Colonic mucosa (tissue), 4 donors: ENCODE results near the gene PPP1R1B. TPM values are rescaled to one million over a fixed set of nuclear protein-coding genes. Genes with fewer than 3 reads are reported as not detected.

Experiments
- DNase-seq: peaks from one replicate; pipeline ENCODE4 v3.0.0-alpha.2; 2020
- H3K27ac ChIP-seq: fragments of 200-600 bp; one replicate; pipeline ENCODE4 v1.8.0; 2021
- H3K27me3 ChIP-seq: fragments of 200-600 bp; one replicate; pipeline ENCODE4 v1.8.0; 2021
- H3K36me3 ChIP-seq: fragments of 200-600 bp; one replicate; pipeline ENCODE4 v1.8.0; 2021
- H3K4me1 ChIP-seq: fragments of 200-600 bp; one replicate; pipeline ENCODE4 v1.8.0; 2021; ENCODE audit warnings: mild to moderate bottlenecking
- H3K4me3 ChIP-seq: fragments of 200-600 bp; one replicate; pipeline ENCODE4 v1.8.0; 2021
- H3K9ac ChIP-seq, 2 donors: one replicate each; pipeline ENCODE4 v1.7.0; 2013; ENCODE audit warnings: control low read depth in 2 of 2, low read depth in 2 of 2, low read length in 2 of 2
- H3K9me3 ChIP-seq: fragments of 200-600 bp; one replicate; pipeline ENCODE4 v1.8.0; 2021
- CTCF ChIP-seq: fragments of 200-600 bp; IDR thresholded peaks from one replicate; pipeline ENCODE4 v1.8.0; 2022; ENCODE audit warnings: antibody characterized with exemption, mild to moderate bottlenecking
- intact Hi-C: fragments of 100-400 bp; cut with DNase I; formaldehyde crosslinking; loops from one replicate; pipeline ENCODE4 v1.14.1; 2022
- total RNA-seq, 2 donors: library from RNA; stranded (reverse); fragmentation: NEBNext Ultra II Directional in 1 of 2; extraction: Animal tissue kit (Norgen Biotek cat#: 25700) in 1 of 2; gene quantifications; one replicate each; pipeline ENCODE4 v1.2.1, GENCODE V29; 2021
- donor health status: healthy.
- donor health status: DM: no; HTN: no; CAD: no.
- donor health status: DM: no; HTN: no; CAD: no.

The PPP1R1B gene
- total RNA-seq, 2 donors from 2014 or later, result 331 to 350 TPM

- peaks cover 5% of the 10 kb centered on the region for H3K36me3 ChIP-seq
- H3K4me3 ChIP-seq, result no peak overlapping the region
- intact Hi-C loops, result loop anchor here (5.0 kb wide), 1 partner anchor 118 kb away; no protein-coding TSS in a partner anchor
- H3K27ac ChIP-seq, result no peak overlapping the region
- no peak for TF ChIP-seq CTCF
- H3K9me3 ChIP-seq, result no peaks in the 10 kb centered on the region
- peaks cover 20% of the 10 kb centered on the region for H3K27me3 ChIP-seq
- DNase-seq, result no peak
- H3K4me1 ChIP-seq, result peaks cover 23% of the 10 kb centered on the region
- H3K9ac ChIP-seq, result peak overlapping the region in 1 of 2 donors; percentile 19
Measured at GRCh38 chr17:39665642-39666224, 39.0 kb downstream of the PPP1R1B start.

- intact Hi-C loops, result loop anchor here (5.0 kb wide), 1 partner anchor 119 kb away; no protein-coding TSS in a partner anchor
- H3K9me3 ChIP-seq, result no peaks in the 10 kb centered on the region
- peaks cover 20% of the 10 kb centered on the region for H3K27me3 ChIP-seq
- TF ChIP-seq CTCF, result no peak
- no peak for DNase-seq
- no peak overlapping the region for H3K27ac ChIP-seq
- no peak overlapping the region for H3K4me3 ChIP-seq
- H3K9ac ChIP-seq, result no peak overlapping the region
- H3K4me1 ChIP-seq, result peaks cover 23% of the 10 kb centered on the region
- H3K36me3 ChIP-seq, result no peaks in the 10 kb centered on the region
Measured at GRCh38 chr17:39666231-39666600, 39.5 kb downstream of the PPP1R1B start.

- no peaks in the 10 kb centered on the region for H3K36me3 ChIP-seq
- peaks cover 23% of the 10 kb centered on the region for H3K4me1 ChIP-seq
- no peak for DNase-seq
- TF ChIP-seq CTCF, result no peak
- H3K9ac ChIP-seq, result no peak overlapping the region
- intact Hi-C loops, result loop anchor here (5.0 kb wide), 1 partner anchor 119 kb away; no protein-coding TSS in a partner anchor
- H3K27me3 ChIP-seq, result peaks cover 20% of the 10 kb centered on the region
- no peak overlapping the region for H3K4me3 ChIP-seq
- no peak overlapping the region for H3K27ac ChIP-seq
- no peaks in the 10 kb centered on the region for H3K9me3 ChIP-seq
Measured at GRCh38 chr17:39666601-39667261, 40.0 kb downstream of the PPP1R1B start.

GRCh38 chr17:39667262-39667944 lies 40.7 kb downstream of the PPP1R1B start:
- Histone ChIP-seq H3K9ac (no peak overlapping the region), H3K4me1 (peaks cover 23% of the 10 kb centered on the region), H3K27me3 (peaks cover 20% of the 10 kb centered on the region), H3K27ac (no peak overlapping the region), H3K9me3 (no peaks in the 10 kb centered on the region), H3K36me3 (no peaks in the 10 kb centered on the region), H3K4me3 (peak overlapping the region; percentile 29)
- no peak for DNase-seq
- TF ChIP-seq CTCF, result no peak
- intact Hi-C loops, result loop anchor here (5.0 kb wide), 1 partner anchor 120 kb away; no protein-coding TSS in a partner anchor
